ENCODE measurements around the gene MFN2.
A peak's percentile ranks its signal among the peaks of the same experiment; 100 is the strongest.

- TF ChIP-seq CTCF (IDR thresholded peaks at IDR 0.05) = peak; percentile 63
- no peak for TF ChIP-seq REST (IDR thresholded peaks at IDR 0.05; ENCODE audit: low read depth, low read length)
- TF ChIP-seq USF2 (IDR thresholded peaks at IDR 0.05; ENCODE audit: borderline replicate concordance, low read depth, low read length) = no peak
- no peak for TF ChIP-seq MAX (IDR thresholded peaks at IDR 0.05; ENCODE audit: low read depth)
- TF ChIP-seq RCOR1 (IDR thresholded peaks at IDR 0.05; ENCODE audit: low read length) = no peak
- peak; percentile 38; the same call in 1 of the 2 replicates for TF ChIP-seq RAD21 (IDR thresholded peaks at IDR 0.05; ENCODE audit: low read length)
- no peak for TF ChIP-seq FOXJ3 (CRISPR knock-in tag; IDR thresholded peaks at IDR 0.05)
- TF ChIP-seq NFIC (IDR thresholded peaks at IDR 0.05; ENCODE audit: borderline replicate concordance) = no peak
- TF ChIP-seq PBX3 (IDR thresholded peaks at IDR 0.05) = no peak
- TF ChIP-seq EP300 (IDR thresholded peaks at IDR 0.05; ENCODE audit: borderline replicate concordance in 1 of 2, low read depth in 1 of 2, low read length in 1 of 2) = no peak
- TF ChIP-seq JUND (IDR thresholded peaks at IDR 0.05) = no peak
- TF ChIP-seq YY1 (IDR thresholded peaks at IDR 0.05; ENCODE audit: low read depth) = no peak
- TF ChIP-seq GABPA (IDR thresholded peaks at IDR 0.05; ENCODE audit: low read depth) = no peak
Observed at GRCh38 chr1:12001249-12001917, 21.1 kb downstream of the MFN2 start.

Data from SK-N-SH (cell line).